Central memory CD4-positive, alpha-beta T cell (primary cell): Measurements from ENCODE around the gene TGFA.

Experiments used
- DNase-seq: peaks from one replicate; pipeline ENCODE4 v3.0.0; 2022
- total RNA-seq, 3 experiments: gene quantifications; one replicate each; lab custom pipeline; 2026; lab: John Stamatoyannopoulos, UW

Gene TGFA
- total RNA-seq = 2.2 to 41.2 (median 3.3) reads per million in 3 experiments

DNA sequence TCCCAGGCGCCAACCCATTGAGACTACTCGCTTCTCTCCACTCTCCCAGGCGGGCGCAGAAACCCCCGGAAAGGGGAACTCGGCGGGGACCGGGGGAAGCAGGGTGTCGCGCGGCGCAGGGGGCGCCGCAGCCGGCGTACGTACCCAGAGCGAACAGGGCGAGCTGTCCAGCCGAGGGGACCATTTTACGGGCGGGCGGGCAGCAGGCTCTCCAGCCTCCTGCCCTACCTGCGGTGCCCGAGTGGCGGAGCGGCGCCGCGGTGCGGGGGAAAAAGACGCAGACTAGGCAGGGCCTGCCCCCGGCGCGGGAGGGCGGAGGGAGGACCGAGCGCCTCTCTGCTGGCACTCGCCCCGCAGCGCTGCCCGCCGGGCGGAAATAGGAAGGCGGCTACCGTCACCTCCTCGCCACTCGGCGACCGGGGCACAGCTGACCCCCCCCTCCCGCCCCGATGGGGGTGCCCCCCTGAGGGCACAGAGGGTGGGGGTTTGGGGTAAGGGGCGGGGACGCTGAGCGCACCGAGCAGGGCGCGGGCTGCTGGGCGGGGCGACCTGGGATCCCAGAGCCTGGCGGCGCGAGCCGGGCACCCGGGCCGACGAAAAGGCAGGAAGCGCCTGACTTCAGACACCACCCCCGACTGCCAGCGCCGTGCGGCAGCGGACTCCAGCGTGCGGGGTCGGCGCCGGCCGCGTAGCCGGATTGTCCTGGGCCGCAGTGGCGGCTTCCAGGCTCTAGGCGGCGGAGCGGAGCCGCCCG lies at the start of gene TGFA:
Gene TGFA (minus strand): TSS at position 243 of the 754 bp plus-strand sequence. CDS start 59 bp downstream, at position 184.
- peak; percentile 67 for DNase-seq

DNA sequence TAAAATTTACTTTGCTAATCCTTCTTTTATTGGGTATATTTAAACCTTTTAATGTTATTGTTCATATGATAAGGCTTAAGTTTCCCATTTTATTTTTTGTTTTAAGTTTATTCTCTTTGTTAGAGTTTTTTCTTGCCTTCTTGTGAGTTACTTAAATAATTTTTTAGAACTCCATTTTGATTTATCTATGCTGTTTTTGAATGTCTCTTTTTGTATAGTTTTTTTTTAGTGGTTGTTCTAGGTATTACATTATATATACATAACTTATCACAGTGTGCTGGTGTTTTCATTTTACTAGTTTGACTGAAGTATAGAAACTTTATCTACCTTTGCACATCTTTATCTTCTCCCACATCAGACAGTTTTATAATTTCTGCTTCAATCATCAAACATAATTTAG lies 49.4 kb upstream of the TGFA start:
- no peak for DNase-seq

- no peak for DNase-seq
These were observed 44.6 kb upstream of the TGFA start for GRCh38 chr2:70598197-70598596.

DNA sequence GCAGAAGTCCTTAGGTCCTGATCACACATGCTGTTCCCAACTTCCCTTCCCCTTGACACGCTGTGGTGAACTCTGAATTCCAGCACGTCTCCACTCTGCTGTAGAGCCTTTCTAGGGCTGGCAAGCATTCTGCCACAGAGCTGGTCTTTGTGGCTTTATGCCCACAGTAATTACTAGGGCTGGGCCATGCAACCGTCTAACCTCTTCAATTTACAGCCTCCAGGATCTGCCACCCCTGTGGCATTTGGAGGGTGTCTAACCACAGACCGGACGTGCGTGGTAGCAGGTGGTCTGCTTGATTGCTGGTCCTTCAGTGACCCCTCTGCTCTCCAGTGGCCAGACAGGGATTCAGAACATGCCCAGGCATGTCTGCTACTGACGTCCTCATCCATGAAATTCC lies 43.1 kb upstream of the TGFA start:
- DNase-seq = no peak

DNA sequence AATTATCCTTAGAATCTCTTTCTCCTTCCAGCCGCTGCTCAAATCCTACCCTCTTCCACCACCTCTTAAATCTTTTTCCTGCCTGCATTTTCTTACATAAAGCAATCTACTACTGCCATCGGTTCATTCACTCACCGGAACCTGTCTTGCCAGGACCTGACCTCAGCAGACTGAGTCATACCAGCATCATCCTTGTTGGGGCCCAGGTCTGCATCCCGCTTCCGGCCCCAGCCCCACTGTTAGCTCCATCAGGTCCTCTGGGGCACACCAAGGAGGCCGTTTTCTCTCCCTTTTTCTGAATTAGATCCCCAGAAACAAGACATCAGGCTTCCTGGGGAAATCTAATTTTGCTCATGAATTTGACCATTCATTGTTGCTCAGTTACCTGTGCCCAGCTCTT lies 42.7 kb upstream of the TGFA start:
- DNase-seq = no peak

GRCh38 chr2:70583091-70583490 lies 29.5 kb upstream of the TGFA start:
- DNase-seq = no peak

DNA sequence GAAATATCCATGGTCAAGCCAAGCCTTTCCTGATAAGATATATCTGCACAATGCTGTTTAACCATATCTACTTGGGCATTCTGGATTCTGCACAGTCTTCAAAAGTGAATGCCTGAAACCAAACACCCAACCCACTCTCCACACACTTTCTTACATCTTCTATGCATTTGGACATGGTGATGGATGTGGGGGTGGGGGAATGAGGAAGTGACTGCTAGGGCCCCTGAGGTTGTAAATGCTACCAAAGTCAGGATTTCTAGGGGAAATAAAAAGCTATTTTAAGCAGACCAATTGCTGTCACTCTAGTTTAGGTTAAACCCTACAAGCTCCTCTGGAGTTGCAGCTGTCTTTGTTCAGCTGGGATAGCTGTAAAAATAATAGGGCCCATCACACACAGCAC lies 26.7 kb upstream of the TGFA start:
- DNase-seq = no peak

DNA sequence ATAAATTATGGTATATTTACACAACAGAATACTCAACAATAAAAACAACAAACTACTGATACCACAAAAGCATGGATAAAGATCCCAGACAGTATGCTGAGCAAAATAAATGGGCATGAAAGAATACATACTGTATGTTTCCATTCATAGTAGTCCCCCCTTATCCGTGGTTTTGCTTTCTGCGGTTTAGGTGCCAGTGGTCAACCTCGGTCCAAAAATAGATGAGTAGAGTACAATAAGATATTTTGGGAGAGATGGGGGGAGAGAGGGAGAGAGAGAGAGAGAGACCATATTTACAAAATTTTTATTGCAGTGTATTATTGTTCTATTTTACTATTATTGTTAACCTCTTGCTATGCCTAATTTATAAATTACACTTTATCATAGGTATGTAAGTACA lies 21.0 kb upstream of the TGFA start:
- no peak for DNase-seq

DNA sequence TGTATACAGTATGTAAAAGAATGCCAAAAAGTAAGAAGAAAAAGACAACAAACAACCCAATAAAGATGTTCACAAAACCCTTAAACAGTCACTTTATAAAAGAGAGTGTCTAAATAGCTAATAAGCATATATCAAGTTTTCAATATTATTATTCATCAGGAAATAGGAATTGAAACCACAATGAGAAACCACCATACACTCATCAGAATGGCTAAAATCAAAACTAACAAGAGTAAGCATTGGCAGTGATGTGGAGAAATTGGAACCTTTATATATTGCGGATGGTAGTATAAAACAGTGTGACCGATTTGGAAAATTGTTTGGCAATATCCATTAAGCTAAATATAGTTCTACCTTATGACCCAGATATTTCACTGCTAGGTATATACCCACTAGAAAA lies 20.5 kb upstream of the TGFA start:
- no peak for DNase-seq

- DNase-seq = no peak
These were observed 16.5 kb upstream of the TGFA start for GRCh38 chr2:70570041-70570661.

GRCh38 chr2:70569559-70569958 lies 15.9 kb upstream of the TGFA start:
- no peak for DNase-seq

- DNase-seq = no peak
These were observed 13.3 kb upstream of the TGFA start for GRCh38 chr2:70566906-70567305.

DNA sequence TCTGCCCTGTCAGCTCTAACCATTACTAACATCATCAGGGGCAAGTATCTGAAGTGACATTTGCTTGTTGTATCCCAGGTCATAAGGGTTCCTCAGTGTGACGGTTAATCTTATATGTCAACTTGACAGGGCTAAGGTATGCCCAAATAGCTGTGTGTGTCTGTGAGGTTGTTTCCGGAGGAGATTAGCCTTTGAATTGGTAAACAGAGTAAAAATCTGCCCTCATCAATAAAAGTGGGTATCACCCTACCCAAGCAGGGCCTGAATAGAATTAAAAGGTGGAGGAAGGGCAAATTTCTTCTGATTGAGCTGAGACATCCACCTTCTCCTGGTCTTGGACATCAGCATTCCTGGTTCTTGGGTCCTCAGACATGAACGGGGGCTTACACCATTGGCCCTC lies 12.8 kb upstream of the TGFA start:
- no peak for DNase-seq

DNA sequence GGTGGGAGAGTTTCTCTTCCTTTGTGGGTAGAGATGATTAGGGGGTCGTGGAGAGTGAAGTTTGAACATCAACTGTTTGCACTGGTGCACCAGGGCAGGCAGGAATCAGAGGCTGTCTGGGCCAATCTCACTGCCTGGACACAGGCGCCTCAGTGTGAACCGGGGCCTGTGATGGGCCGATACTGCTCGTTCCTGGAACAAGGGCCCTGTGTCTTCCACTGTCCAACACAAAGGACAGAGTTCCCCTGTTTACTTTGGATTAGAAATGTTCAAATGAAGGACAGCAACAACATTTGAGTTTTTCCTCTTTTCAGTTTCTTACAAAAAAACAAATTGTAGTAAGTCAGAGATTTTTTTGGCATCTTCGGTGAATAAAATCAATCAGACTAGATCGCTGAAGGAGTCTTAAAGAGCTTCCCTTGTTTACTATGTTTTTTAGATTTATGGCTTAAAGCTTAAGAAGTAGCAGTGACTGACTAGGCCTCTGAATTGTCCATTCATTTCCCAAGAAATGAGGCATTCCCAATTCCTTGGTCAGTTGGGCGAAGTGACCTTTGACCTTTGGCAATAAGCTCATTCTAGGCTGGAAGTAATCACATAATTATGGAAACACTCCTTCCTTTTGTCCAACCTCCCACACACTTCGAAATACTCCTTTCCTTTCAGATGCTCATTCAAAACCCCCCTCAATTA lies 11.6 kb upstream of the TGFA start:
- DNase-seq = no peak

GRCh38 chr2:70561893-70562292 lies 8.3 kb upstream of the TGFA start:
- DNase-seq = no peak

- DNase-seq = no peak
These were observed 6.8 kb upstream of the TGFA start for GRCh38 chr2:70560442-70560841.

GRCh38 chr2:70560040-70560439 lies 6.4 kb upstream of the TGFA start:
- no peak for DNase-seq

- no peak for DNase-seq
These were observed 4.7 kb upstream of the TGFA start for GRCh38 chr2:70558195-70558808.

DNA sequence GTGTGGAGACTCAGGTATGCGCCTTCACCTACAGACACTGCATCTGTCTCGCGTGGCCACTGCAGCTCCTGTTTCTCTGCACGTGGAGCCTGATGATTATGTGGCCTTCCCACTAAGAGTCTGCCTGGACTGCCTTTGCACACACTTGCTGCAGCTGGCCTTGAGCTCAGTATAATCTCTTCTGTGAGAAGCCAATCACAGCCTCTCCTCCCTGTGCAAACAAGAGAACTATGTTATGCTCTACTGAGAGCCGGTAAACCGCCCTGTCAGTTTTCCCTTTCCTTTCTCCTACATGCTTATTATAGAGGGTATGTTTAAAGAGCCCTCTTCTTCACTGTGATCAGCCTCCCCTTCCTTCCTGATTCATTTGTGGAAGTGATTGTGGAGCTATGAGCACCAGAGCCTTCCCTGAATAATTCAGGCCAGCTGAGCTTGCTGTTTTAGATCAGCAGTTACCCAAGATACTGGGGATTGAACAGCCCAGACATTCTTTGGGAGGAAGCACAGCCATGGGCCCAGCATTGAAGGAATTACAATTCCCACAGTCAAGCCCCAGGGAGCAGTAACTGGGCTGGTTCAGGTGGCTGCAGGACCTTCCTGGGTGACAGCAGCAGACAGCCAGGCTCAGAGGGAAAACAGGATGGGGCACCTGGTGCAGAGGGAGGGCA lies 3.7 kb upstream of the TGFA start:
- no peak for DNase-seq

DNA sequence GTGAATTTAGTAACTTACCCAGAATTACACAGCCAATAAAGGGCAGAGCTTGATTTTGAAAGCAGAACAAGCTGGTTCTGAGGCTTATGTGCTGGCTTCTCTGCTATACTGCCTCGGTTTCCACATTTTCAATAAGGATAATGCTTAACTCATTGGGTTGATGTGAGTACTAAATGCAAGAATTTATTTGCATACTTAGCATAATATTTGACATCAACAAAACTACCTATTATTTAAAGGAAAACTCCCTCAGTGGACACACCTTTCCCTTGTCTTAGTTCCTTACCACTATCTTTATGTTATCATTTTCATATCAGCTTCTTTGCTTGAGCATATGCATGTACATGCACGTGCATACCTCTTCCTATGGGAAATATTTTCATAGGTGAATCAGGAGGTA lies 3.0 kb upstream of the TGFA start:
- no peak for DNase-seq

DNA sequence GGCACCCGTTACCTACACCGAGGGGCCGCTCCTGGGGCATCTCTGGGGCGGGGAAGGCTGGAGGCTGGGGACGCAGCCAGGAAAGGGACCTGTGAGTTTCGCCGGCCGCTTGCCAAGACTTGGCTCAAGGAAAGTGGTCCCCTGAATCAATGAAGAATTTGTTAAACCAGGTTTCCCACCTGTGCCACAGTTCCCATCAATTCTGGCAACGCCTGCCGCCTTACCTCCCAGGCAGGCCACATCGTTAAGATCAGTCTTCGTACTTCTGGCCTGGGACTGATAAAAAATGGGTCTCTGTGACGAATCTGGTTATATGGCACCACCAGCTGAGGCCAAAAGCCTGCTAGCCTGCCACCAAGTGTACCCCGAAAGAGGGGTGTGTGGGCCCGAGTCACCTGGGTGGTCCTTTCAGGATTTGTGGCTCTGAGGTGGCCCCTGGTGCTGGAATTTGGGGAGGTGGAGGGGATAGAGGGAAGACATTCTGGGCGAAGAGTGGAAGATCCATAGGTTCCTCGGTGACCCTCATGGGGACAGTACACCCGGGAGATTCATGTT lies 789 bp upstream of the TGFA start:
- DNase-seq = no peak

GRCh38 chr2:70553334-70553583 lies 367 bp downstream of the TGFA start:
- DNase-seq = no peak
